Astrocyte (in vitro differentiated cells and primary cell): ENCODE results near the gene OR51B2. TPM values are rescaled to one million over a fixed set of nuclear protein-coding genes. Genes with fewer than 3 reads are reported as not detected.

Experiments used
- DNase-seq: peaks from one replicate; pipeline ENCODE4 v3.0.0-alpha.2; 2010; ENCODE audit warnings: low read depth
- FAIRE-seq: peaks from 2 replicates; lab custom pipeline; 2011; peaks lifted over from hg19 to GRCh38; lab: Jason Lieb, UNC
- H2AFZ ChIP-seq: 2 replicates; pipeline ENCODE4 v1.6.0; 2012; ENCODE audit warnings: low read depth, low read length, inconsistent platforms
- H3K27ac ChIP-seq: 2 replicates; pipeline ENCODE4 v1.5.1; 2011; ENCODE audit warnings: low read depth, low read length, inconsistent platforms
- H3K27me3 ChIP-seq: 2 replicates; pipeline ENCODE4 v1.6.0; 2011; ENCODE audit warnings: low read length, inconsistent platforms; ENCODE audit not compliant: insufficient read depth
- H3K36me3 ChIP-seq: 2 replicates; pipeline ENCODE4 v1.5.1; 2011; ENCODE audit warnings: low read length, inconsistent platforms; ENCODE audit not compliant: insufficient read depth
- H3K4me1 ChIP-seq: 2 replicates; pipeline ENCODE4 v1.5.1; 2011; ENCODE audit warnings: low read length, inconsistent platforms; ENCODE audit not compliant: insufficient read depth
- H3K4me2 ChIP-seq: 2 replicates; pipeline ENCODE4 v1.6.0; 2012; ENCODE audit warnings: low read length, inconsistent platforms
- H3K4me3 ChIP-seq: 2 replicates; pipeline ENCODE4 v1.5.1; 2011; ENCODE audit warnings: low read depth, mild to moderate bottlenecking, low read length, inconsistent platforms; ENCODE audit not compliant: insufficient read depth
- H3K79me2 ChIP-seq: 2 replicates; pipeline ENCODE4 v1.6.0; 2012; ENCODE audit warnings: mild to moderate bottlenecking, low read length, inconsistent platforms; ENCODE audit not compliant: insufficient read depth
- H3K9ac ChIP-seq: 2 replicates; pipeline ENCODE4 v1.6.0; 2012; ENCODE audit warnings: mild to moderate bottlenecking, low read length, inconsistent platforms
- H3K9me3 ChIP-seq: 2 replicates; pipeline ENCODE4 v1.5.1; 2012; ENCODE audit warnings: low read depth, mild to moderate bottlenecking, low read length, inconsistent platforms; ENCODE audit not compliant: insufficient read depth
- H4K20me1 ChIP-seq: 2 replicates; pipeline ENCODE4 v1.6.0; 2012; ENCODE audit warnings: low read length, inconsistent platforms; ENCODE audit not compliant: insufficient read depth
- H3K27ac Mint-ChIP-seq: one replicate; pipeline ENCODE4 v1.8.0; 2021; ENCODE audit warnings: mild to moderate bottlenecking, mixed read lengths; ENCODE audit not compliant: unreplicated experiment
- H3K27me3 Mint-ChIP-seq: one replicate; pipeline ENCODE4 v1.8.0; 2021; ENCODE audit warnings: low read depth, mixed read lengths; ENCODE audit not compliant: unreplicated experiment
- H3K36me3 Mint-ChIP-seq: one replicate; pipeline ENCODE4 v1.8.0; 2021; ENCODE audit warnings: low read depth, mixed read lengths; ENCODE audit not compliant: unreplicated experiment
- H3K4me1 Mint-ChIP-seq: one replicate; pipeline ENCODE4 v1.8.0; 2021; ENCODE audit warnings: low read depth, mixed read lengths; ENCODE audit not compliant: unreplicated experiment
- H3K4me3 Mint-ChIP-seq: one replicate; pipeline ENCODE4 v1.8.0; 2021; ENCODE audit warnings: mild to moderate bottlenecking, moderate library complexity, mixed read lengths; ENCODE audit not compliant: unreplicated experiment
- H3K9me3 Mint-ChIP-seq: one replicate; pipeline ENCODE4 v1.8.0; 2021; ENCODE audit warnings: mild to moderate bottlenecking, mixed read lengths; ENCODE audit not compliant: unreplicated experiment
- EZH2 ChIP-seq: IDR thresholded peaks from 2 replicates; pipeline ENCODE4 v1.6.1; 2012; ENCODE audit warnings: mild to moderate bottlenecking, low read length, inconsistent platforms; ENCODE audit not compliant: insufficient read depth
- total RNA-seq: library from RNA; stranded (reverse); gene quantifications from 2 replicates; pipeline ENCODE4 v1.2.1, GENCODE V29; 2021
- TF ChIP-seq, protein P1 (sequence below): IDR thresholded peaks from 2 replicates; pipeline ENCODE4 v1.5.1; 2011; ENCODE audit warnings: low read depth, mild to moderate bottlenecking, inconsistent platforms, low read length, moderate library complexity; ENCODE audit not compliant: insufficient read depth

The OR51B2 gene
- total RNA-seq, 1 donor from 2014 or later = not detected

DNA sequence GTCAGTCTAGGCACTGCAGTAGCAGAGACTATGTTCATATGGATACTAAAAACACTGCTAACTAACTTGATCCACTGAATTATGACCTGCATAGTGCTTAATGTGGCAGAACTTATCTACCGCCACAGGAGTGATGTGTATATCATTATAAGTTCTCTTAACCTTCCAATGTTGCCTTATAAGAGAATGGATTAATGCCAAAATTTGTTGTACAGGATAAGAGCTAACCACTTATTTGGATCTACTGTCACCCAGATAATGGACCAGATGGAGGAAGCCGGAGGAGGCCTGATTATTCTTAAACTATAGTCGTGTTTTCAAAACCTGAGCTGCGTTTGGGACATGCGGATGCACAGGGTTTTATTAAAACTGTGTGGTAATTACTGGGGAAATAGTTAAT, 20.5 kb downstream of the OR51B2 start:
- H2AFZ ChIP-seq = no peak overlapping the region
- no peak overlapping the region for H3K9ac ChIP-seq
- no peaks in the 10 kb centered on the region for H3K4me1 ChIP-seq
- FAIRE-seq (no peak), DNase-seq (no peak)
- no peaks in the 10 kb centered on the region for H3K27me3 ChIP-seq
- H3K36me3 Mint-ChIP-seq = no peaks in the 10 kb centered on the region
- H3K9me3 Mint-ChIP-seq = no peaks in the 10 kb centered on the region
- no peak overlapping the region for H3K4me2 ChIP-seq
- H3K27ac ChIP-seq = no peak overlapping the region
- H4K20me1 ChIP-seq = no peaks in the 10 kb centered on the region
- no peaks in the 10 kb centered on the region for H3K79me2 ChIP-seq
- H3K4me3 Mint-ChIP-seq = no peak overlapping the region
- TF ChIP-seq, protein P1, sequence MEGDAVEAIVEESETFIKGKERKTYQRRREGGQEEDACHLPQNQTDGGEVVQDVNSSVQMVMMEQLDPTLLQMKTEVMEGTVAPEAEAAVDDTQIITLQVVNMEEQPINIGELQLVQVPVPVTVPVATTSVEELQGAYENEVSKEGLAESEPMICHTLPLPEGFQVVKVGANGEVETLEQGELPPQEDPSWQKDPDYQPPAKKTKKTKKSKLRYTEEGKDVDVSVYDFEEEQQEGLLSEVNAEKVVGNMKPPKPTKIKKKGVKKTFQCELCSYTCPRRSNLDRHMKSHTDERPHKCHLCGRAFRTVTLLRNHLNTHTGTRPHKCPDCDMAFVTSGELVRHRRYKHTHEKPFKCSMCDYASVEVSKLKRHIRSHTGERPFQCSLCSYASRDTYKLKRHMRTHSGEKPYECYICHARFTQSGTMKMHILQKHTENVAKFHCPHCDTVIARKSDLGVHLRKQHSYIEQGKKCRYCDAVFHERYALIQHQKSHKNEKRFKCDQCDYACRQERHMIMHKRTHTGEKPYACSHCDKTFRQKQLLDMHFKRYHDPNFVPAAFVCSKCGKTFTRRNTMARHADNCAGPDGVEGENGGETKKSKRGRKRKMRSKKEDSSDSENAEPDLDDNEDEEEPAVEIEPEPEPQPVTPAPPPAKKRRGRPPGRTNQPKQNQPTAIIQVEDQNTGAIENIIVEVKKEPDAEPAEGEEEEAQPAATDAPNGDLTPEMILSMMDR = no peak
- no peak for TF ChIP-seq EZH2
- H3K36me3 ChIP-seq = no peaks in the 10 kb centered on the region
- H3K4me1 Mint-ChIP-seq = peaks cover 4% of the 10 kb centered on the region
- no peaks in the 10 kb centered on the region for H3K9me3 ChIP-seq
- H3K4me3 ChIP-seq = no peak overlapping the region
- H3K27ac Mint-ChIP-seq = no peak overlapping the region
- H3K27me3 Mint-ChIP-seq = no peaks in the 10 kb centered on the region

DNA sequence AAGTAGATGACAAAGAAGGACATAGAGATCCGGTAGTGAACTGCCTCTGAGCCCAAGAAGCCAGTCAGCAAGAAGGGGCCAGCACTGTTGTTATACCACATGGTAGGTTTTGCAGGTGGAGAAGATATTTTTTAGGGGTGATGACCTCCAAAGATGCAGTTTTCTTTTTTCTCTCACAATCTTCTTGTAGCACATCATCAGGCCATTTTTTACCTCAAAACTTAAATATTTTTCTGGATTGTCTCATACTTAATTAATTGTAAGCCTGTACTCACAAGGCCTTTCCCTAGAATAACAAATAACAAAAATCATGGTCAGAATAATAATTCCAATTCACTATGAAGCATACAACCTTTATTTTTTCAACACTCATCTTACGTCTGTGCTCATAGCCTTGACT, 22.3 kb downstream of the OR51B2 start, which contains the start of gene OR51B4:
Gene OR51B4, minus strand, starts transcription at position 101 of the 400 bp plus-strand sequence. Its CDS starts 0 bp downstream, at position 101.
- Histone ChIP-seq H3K4me1 (no peaks in the 10 kb centered on the region), H2AFZ (no peak within 1 kb of the TSS), H3K36me3 (no peaks in the 10 kb centered on the region), H3K9ac (no peak within 1 kb of the TSS), H4K20me1 (no peaks in the 10 kb centered on the region), H3K4me2 (no peak within 1 kb of the TSS), H3K79me2 (no peaks in the 10 kb centered on the region), H3K9me3 (no peaks in the 10 kb centered on the region), H3K27me3 (no peaks in the 10 kb centered on the region), H3K4me3 (no peak within 1 kb of the TSS), H3K27ac (no peak within 1 kb of the TSS)
- peaks cover 2% of the 10 kb centered on the region for H3K4me1 Mint-ChIP-seq
- DNase-seq (no peak), FAIRE-seq (no peak)
- no peak within 1 kb of the TSS for H3K27ac Mint-ChIP-seq
- H3K9me3 Mint-ChIP-seq = no peaks in the 10 kb centered on the region
- no peaks in the 10 kb centered on the region for H3K36me3 Mint-ChIP-seq
- H3K4me3 Mint-ChIP-seq = no peak within 1 kb of the TSS
- no peak for TF ChIP-seq EZH2
- TF ChIP-seq, protein P1 = no peak
- no peaks in the 10 kb centered on the region for H3K27me3 Mint-ChIP-seq

DNA sequence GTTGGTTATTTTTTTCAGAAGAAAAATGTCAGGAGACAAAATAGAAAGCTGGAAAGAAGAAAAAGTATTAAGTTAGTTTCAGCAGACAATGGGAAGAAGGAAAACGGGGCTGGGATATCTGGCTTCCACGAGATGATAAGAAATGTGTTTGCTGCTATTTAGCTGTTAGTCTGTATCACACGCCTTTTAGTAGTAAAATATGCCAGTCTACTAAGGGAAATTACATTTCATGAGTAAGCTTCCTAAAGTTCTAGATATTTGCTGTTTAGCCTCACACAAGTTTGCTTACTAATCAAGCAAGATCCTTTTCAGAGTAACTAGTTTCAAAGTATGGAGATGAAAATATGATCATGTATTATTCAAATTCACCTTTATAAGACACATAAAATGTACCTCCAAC, 23.8 kb downstream of the OR51B2 start:
- H3K27ac Mint-ChIP-seq = no peak overlapping the region
- H3K27ac ChIP-seq = no peak overlapping the region
- no peaks in the 10 kb centered on the region for H3K36me3 ChIP-seq
- H4K20me1 ChIP-seq = no peaks in the 10 kb centered on the region
- no peaks in the 10 kb centered on the region for H3K27me3 ChIP-seq
- no peaks in the 10 kb centered on the region for H3K4me1 ChIP-seq
- H3K36me3 Mint-ChIP-seq = no peaks in the 10 kb centered on the region
- peaks cover 2% of the 10 kb centered on the region for H3K4me1 Mint-ChIP-seq
- no peak overlapping the region for H2AFZ ChIP-seq
- H3K4me3 ChIP-seq = no peak overlapping the region
- DNase-seq = no peak
- H3K4me2 ChIP-seq = no peak overlapping the region
- H3K4me3 Mint-ChIP-seq = no peak overlapping the region
- no peak overlapping the region for H3K9ac ChIP-seq
- no peak for FAIRE-seq
- no peaks in the 10 kb centered on the region for H3K27me3 Mint-ChIP-seq
- H3K9me3 Mint-ChIP-seq = no peaks in the 10 kb centered on the region
- H3K79me2 ChIP-seq = no peaks in the 10 kb centered on the region
- TF ChIP-seq EZH2 = no peak
- TF ChIP-seq, protein P1 = no peak
- H3K9me3 ChIP-seq = no peaks in the 10 kb centered on the region
